Stimulated activated naive CD4-positive, alpha-beta T cell treated with Interleukin-2 at 50 U/mL for 16 hours (primary cell): ENCODE data around the gene FUT1.
"Not testable (repeated sequence)": the region's sequence is repeated elsewhere in the genome, so short reads cannot be mapped to it uniquely, and the experiment has no call there.

ENCODE experiments used
- DNase-seq: peaks from one replicate; lab custom pipeline; 2025; lab: John Stamatoyannopoulos, UW

The FUT1 gene

GRCh38 chr19:48752496-48753365, at the start of gene FUT1:
TSS of gene FUT1 (minus strand) at chr19:48752641. CDS start at chr19:48751281, 1,360 bp downstream.
- peak; percentile 11 for DNase-seq

- DNase-seq, result no peak
Measured at GRCh38 chr19:48799358-48800300, 47.2 kb upstream of the FUT1 start.

GRCh38 chr19:48798937-48799336, 46.5 kb upstream of the FUT1 start:
- DNase-seq, result no peak

GRCh38 chr19:48797103-48797502, 44.7 kb upstream of the FUT1 start:
- no peak for DNase-seq

GRCh38 chr19:48796298-48797083, 44.0 kb upstream of the FUT1 start:
- DNase-seq, result no peak

- DNase-seq, result no peak
Measured at GRCh38 chr19:48795685-48796070, 43.2 kb upstream of the FUT1 start.

- DNase-seq, result peak; percentile 83
Measured at GRCh38 chr19:48795055-48795684, 42.7 kb upstream of the FUT1 start.

GRCh38 chr19:48794291-48794690, 41.9 kb upstream of the FUT1 start:
- no peak for DNase-seq

GRCh38 chr19:48793271-48793670, 40.8 kb upstream of the FUT1 start:
- no peak for DNase-seq

GRCh38 chr19:48787331-48787730, 34.9 kb upstream of the FUT1 start:
- not testable (repeated sequence) for DNase-seq

GRCh38 chr19:48786422-48786821, 34.0 kb upstream of the FUT1 start:
- DNase-seq, result not testable (repeated sequence)

GRCh38 chr19:48784527-48784926, 32.1 kb upstream of the FUT1 start:
- DNase-seq, result no peak

GRCh38 chr19:48780631-48781391, 28.4 kb upstream of the FUT1 start:
- DNase-seq, result no peak

- no peak for DNase-seq
Measured at GRCh38 chr19:48779636-48780035, 27.2 kb upstream of the FUT1 start.

GRCh38 chr19:48777720-48778119, 25.3 kb upstream of the FUT1 start:
- DNase-seq, result no peak

- no peak for DNase-seq
Measured at GRCh38 chr19:48777139-48777538, 24.7 kb upstream of the FUT1 start.

- no peak for DNase-seq
Measured at GRCh38 chr19:48772503-48772953, 20.1 kb upstream of the FUT1 start.

- no peak for DNase-seq
Measured at GRCh38 chr19:48770734-48771472, 18.5 kb upstream of the FUT1 start.

GRCh38 chr19:48770266-48770665, 17.8 kb upstream of the FUT1 start:
- DNase-seq, result no peak
